HG02870 (cell line): ENCODE measurements around the gene NFXL1.

Source experiments
- ATAC-seq: cut with Tn5 transposase; IDR thresholded peaks from one replicate; pipeline ENCODE4 v1.9.1; 2021; ENCODE audit warnings: mild to moderate bottlenecking, moderate library complexity; ENCODE audit not compliant: unreplicated experiment

The NFXL1 gene

GRCh38 chr4:47899639-47900038 lies 14.7 kb downstream of the NFXL1 start:
- ATAC-seq, result no peak

GRCh38 chr4:47891928-47892327 lies 22.5 kb downstream of the NFXL1 start:
- ATAC-seq, result no peak

GRCh38 chr4:47882228-47882627 lies 32.2 kb downstream of the NFXL1 start:
- ATAC-seq, result no peak

GRCh38 chr4:47879458-47879857 lies 34.9 kb downstream of the NFXL1 start:
- ATAC-seq, result no peak

- ATAC-seq, result no peak
These were observed 37.4 kb downstream of the NFXL1 start for GRCh38 chr4:47876784-47877546.

- ATAC-seq, result no peak
These were observed 38.1 kb downstream of the NFXL1 start for GRCh38 chr4:47876310-47876709.

GRCh38 chr4:47873877-47874541 lies 40.4 kb downstream of the NFXL1 start:
- ATAC-seq, result no peak

- no peak for ATAC-seq
These were observed 50.9 kb downstream of the NFXL1 start for GRCh38 chr4:47863486-47863885.

GRCh38 chr4:47862297-47862696 lies 52.1 kb downstream of the NFXL1 start:
- no peak for ATAC-seq

- ATAC-seq, result no peak
These were observed 54.1 kb downstream of the NFXL1 start for GRCh38 chr4:47860305-47860704.

- ATAC-seq, result no peak
These were observed 56.4 kb downstream of the NFXL1 start for GRCh38 chr4:47858006-47858405.

- no peak for ATAC-seq
These were observed 57.7 kb downstream of the NFXL1 start for GRCh38 chr4:47856713-47857112.

GRCh38 chr4:47855350-47855749 lies 59.0 kb downstream of the NFXL1 start:
- no peak for ATAC-seq

- no peak for ATAC-seq
These were observed 62.2 kb downstream of the NFXL1 start for GRCh38 chr4:47852136-47852535.

GRCh38 chr4:47849466-47849865 lies 64.9 kb downstream of the NFXL1 start:
- ATAC-seq, result no peak

GRCh38 chr4:47848041-47848440 lies 66.3 kb downstream of the NFXL1 start:
- ATAC-seq, result no peak

- no peak for ATAC-seq
These were observed 71.4 kb downstream of the NFXL1 start for GRCh38 chr4:47842985-47843384.

- ATAC-seq, result no peak
These were observed 74.1 kb downstream of the NFXL1 start for GRCh38 chr4:47840291-47840690.

GRCh38 chr4:47839259-47839658 lies 75.1 kb downstream of the NFXL1 start:
- peak; percentile 67 for ATAC-seq

GRCh38 chr4:47838445-47838844 lies 75.9 kb downstream of the NFXL1 start:
- ATAC-seq, result no peak

- ATAC-seq, result no peak
These were observed 76.5 kb downstream of the NFXL1 start, which contains the start of gene CORIN for GRCh38 chr4:47837908-47838294. Gene CORIN, minus strand, starts transcription at chr4:47838067. Its CDS starts 118 bp downstream, at chr4:47837949.
